ENCODE data around the gene LRRK2. TPM values are rescaled to one million over a fixed set of nuclear protein-coding genes. Genes with fewer than 3 reads are reported as not detected.

Gene LRRK2
- total RNA-seq, 1 experiment from 2014 or later, result 0.33 TPM

GRCh38 chr12:40314927-40315326 lies 90.1 kb downstream of the LRRK2 start:
- no peak overlapping the region for H2AFZ ChIP-seq (ENCODE audit: low read length)

GRCh38 chr12:40315375-40315774 lies 90.6 kb downstream of the LRRK2 start:
- H3K36me3 ChIP-seq (ENCODE audit: low read depth, low read length), result no peaks in the 10 kb centered on the region
- no peak overlapping the region for H3K9ac ChIP-seq (ENCODE audit: low read length)
- no peaks in the 10 kb centered on the region for H3K9me2 ChIP-seq (replicated peaks; ENCODE audit: low read length)
- H3K4me1 ChIP-seq (ENCODE audit: insufficient read depth, low read length), result no peaks in the 10 kb centered on the region
- H2AFZ ChIP-seq (ENCODE audit: low read length), result no peak overlapping the region
- no peak overlapping the region for H3K4me2 ChIP-seq (ENCODE audit: low read length)
- peaks cover 34% of the 10 kb centered on the region for H3K27me3 ChIP-seq (ENCODE audit: low read length)
- ChIA-PET CTCF (no interaction called here), POLR2A (ENCODE audit: unreplicated experiment) (no interaction called here)
- intact Hi-C loops (cut with micrococcal nuclease), result loop anchor here (10.0 kb wide), 1 partner anchor 551 kb away; no protein-coding TSS in a partner anchor
- H3F3A ChIP-seq (ENCODE audit: low read length, unreplicated experiment), result no peaks in the 10 kb centered on the region
- no TSS peak for BruUV-seq (replicated peaks)
- H3K9me3 ChIP-seq (ENCODE audit: low read length), result no peaks in the 10 kb centered on the region
- H3K79me2 ChIP-seq (ENCODE audit: low read length), result no peaks in the 10 kb centered on the region
- ATAC-seq (no peak), DNase-seq (no peak)
- no peaks in the 10 kb centered on the region for H4K20me1 ChIP-seq (ENCODE audit: low read length)
- H3K4me3 ChIP-seq (ENCODE audit: low read length), result no peak overlapping the region
- TF ChIP-seq EZH2phosphoT487 (IDR thresholded peaks at IDR 0.05; ENCODE audit: borderline replicate concordance, low read length) (no peak), EZH2 (IDR thresholded peaks at IDR 0.05; ENCODE audit: low read length, unreplicated experiment) (no peak), CTCF (conservative IDR thresholded peaks at IDR 0.05; ENCODE audit: low read depth, low read length) (no peak)
- H3K27ac ChIP-seq (ENCODE audit: low read length), result no peak overlapping the region

More at GRCh38 chr12:40314927-40315326, 90.1 kb downstream of the LRRK2 start:
- Histone ChIP-seq H4K20me1 (ENCODE audit: low read length) (no peaks in the 10 kb centered on the region), H3K4me3 (ENCODE audit: low read length) (no peak overlapping the region), H3K4me2 (ENCODE audit: low read length) (no peak overlapping the region), H3F3A (ENCODE audit: low read length, unreplicated experiment) (no peaks in the 10 kb centered on the region), H3K9me3 (ENCODE audit: low read length) (no peaks in the 10 kb centered on the region), H3K4me1 (ENCODE audit: insufficient read depth, low read length) (no peaks in the 10 kb centered on the region), H3K27ac (ENCODE audit: low read length) (no peak overlapping the region), H3K36me3 (ENCODE audit: low read depth, low read length) (no peaks in the 10 kb centered on the region), H3K9me2 (replicated peaks; ENCODE audit: low read length) (no peaks in the 10 kb centered on the region), H3K79me2 (ENCODE audit: low read length) (no peaks in the 10 kb centered on the region), H3K9ac (ENCODE audit: low read length) (no peak overlapping the region), H3K27me3 (ENCODE audit: low read length) (peaks cover 36% of the 10 kb centered on the region)
- intact Hi-C loops (cut with micrococcal nuclease), result loop anchor here (5.0 to 10.0 kb wide), 2 partner anchors 303 to 550 kb away; no protein-coding TSS in a partner anchor
- no TSS peak for BruUV-seq (replicated peaks)
- ChIA-PET POLR2A (ENCODE audit: unreplicated experiment) (no interaction called here), CTCF (no interaction called here)
- no peak for ATAC-seq
- no peak for DNase-seq
- no peak for TF ChIP-seq CTCF (conservative IDR thresholded peaks at IDR 0.05; ENCODE audit: low read depth, low read length)
- no peak for TF ChIP-seq EZH2phosphoT487 (IDR thresholded peaks at IDR 0.05; ENCODE audit: borderline replicate concordance, low read length)
- no peak for TF ChIP-seq EZH2 (IDR thresholded peaks at IDR 0.05; ENCODE audit: low read length, unreplicated experiment)

- no peaks in the 10 kb centered on the region for H3K36me3 ChIP-seq (ENCODE audit: low read depth, low read length)
- no peak overlapping the region for H3K27ac ChIP-seq (ENCODE audit: low read length)
- no peaks in the 10 kb centered on the region for H3F3A ChIP-seq (ENCODE audit: low read length, unreplicated experiment)
- no peak overlapping the region for H2AFZ ChIP-seq (ENCODE audit: low read length)
- no TSS peak for BruUV-seq (replicated peaks)
- H3K9me2 ChIP-seq (replicated peaks; ENCODE audit: low read length), result no peaks in the 10 kb centered on the region
- H4K20me1 ChIP-seq (ENCODE audit: low read length), result no peaks in the 10 kb centered on the region
- no peak overlapping the region for H3K4me3 ChIP-seq (ENCODE audit: low read length)
- no peaks in the 10 kb centered on the region for H3K79me2 ChIP-seq (ENCODE audit: low read length)
- ChIA-PET CTCF (no interaction called here), POLR2A (ENCODE audit: unreplicated experiment) (no interaction called here)
- intact Hi-C loops (cut with micrococcal nuclease), result no loop called here
- DNase-seq (no peak), ATAC-seq (no peak)
- TF ChIP-seq EZH2phosphoT487 (IDR thresholded peaks at IDR 0.05; ENCODE audit: borderline replicate concordance, low read length) (no peak), EZH2 (IDR thresholded peaks at IDR 0.05; ENCODE audit: low read length, unreplicated experiment) (no peak), CTCF (conservative IDR thresholded peaks at IDR 0.05; ENCODE audit: low read depth, low read length) (no peak)
- no peaks in the 10 kb centered on the region for H3K4me1 ChIP-seq (ENCODE audit: insufficient read depth, low read length)
- H3K9ac ChIP-seq (ENCODE audit: low read length), result no peak overlapping the region
- H3K4me2 ChIP-seq (ENCODE audit: low read length), result no peak overlapping the region
- peaks cover 35% of the 10 kb centered on the region for H3K27me3 ChIP-seq (ENCODE audit: low read length)
- no peaks in the 10 kb centered on the region for H3K9me3 ChIP-seq (ENCODE audit: low read length)
Observed at GRCh38 chr12:40324261-40324660, 99.5 kb downstream of the LRRK2 start.
